ENCODE data around the gene MAP3K6. TPM values are rescaled to one million over a fixed set of nuclear protein-coding genes. Genes with fewer than 3 reads are reported as not detected.

The MAP3K6 gene
- total RNA-seq, 4 donors from 2014 or later = 82.2 to 122 (median 101) TPM

DNA sequence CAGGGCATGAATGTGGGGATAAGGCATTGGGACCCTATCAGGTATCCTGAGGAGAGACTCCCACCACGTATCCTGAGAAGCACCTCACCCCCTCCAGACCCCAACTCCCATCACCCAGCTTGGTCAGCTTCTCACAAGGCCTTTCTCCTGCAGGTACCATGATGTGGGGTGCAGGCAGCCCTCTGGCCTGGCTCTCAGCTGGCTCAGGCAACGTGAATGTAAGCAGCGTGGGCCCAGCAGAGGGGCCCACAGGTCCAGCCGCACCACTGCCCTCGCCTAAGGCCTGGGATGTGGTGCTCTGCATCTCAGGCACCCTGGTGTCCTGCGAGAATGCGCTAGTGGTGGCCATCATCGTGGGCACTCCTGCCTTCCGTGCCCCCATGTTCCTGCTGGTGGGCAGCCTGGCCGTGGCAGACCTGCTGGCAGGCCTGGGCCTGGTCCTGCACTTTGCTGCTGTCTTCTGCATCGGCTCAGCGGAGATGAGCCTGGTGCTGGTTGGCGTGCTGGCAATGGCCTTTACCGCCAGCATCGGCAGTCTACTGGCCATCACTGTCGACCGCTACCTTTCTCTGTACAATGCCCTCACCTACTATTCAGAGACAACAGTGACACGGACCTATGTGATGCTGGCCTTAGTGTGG lies 27.0 kb upstream of the MAP3K6 start:
- DNase-seq (ENCODE audit: low spot score in 2 of 2) = no peak
- TF ChIP-seq POLR2A (IDR thresholded peaks at IDR 0.05) (no peak), EP300 (IDR thresholded peaks at IDR 0.05) (no peak)
- TF ChIP-seq, protein P1, sequence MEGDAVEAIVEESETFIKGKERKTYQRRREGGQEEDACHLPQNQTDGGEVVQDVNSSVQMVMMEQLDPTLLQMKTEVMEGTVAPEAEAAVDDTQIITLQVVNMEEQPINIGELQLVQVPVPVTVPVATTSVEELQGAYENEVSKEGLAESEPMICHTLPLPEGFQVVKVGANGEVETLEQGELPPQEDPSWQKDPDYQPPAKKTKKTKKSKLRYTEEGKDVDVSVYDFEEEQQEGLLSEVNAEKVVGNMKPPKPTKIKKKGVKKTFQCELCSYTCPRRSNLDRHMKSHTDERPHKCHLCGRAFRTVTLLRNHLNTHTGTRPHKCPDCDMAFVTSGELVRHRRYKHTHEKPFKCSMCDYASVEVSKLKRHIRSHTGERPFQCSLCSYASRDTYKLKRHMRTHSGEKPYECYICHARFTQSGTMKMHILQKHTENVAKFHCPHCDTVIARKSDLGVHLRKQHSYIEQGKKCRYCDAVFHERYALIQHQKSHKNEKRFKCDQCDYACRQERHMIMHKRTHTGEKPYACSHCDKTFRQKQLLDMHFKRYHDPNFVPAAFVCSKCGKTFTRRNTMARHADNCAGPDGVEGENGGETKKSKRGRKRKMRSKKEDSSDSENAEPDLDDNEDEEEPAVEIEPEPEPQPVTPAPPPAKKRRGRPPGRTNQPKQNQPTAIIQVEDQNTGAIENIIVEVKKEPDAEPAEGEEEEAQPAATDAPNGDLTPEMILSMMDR (IDR thresholded peaks at IDR 0.05) = no peak
- peaks cover 0 to 39% (median 16%) of the 10 kb centered on the region in 4 donors for H3K4me1 ChIP-seq

DNA sequence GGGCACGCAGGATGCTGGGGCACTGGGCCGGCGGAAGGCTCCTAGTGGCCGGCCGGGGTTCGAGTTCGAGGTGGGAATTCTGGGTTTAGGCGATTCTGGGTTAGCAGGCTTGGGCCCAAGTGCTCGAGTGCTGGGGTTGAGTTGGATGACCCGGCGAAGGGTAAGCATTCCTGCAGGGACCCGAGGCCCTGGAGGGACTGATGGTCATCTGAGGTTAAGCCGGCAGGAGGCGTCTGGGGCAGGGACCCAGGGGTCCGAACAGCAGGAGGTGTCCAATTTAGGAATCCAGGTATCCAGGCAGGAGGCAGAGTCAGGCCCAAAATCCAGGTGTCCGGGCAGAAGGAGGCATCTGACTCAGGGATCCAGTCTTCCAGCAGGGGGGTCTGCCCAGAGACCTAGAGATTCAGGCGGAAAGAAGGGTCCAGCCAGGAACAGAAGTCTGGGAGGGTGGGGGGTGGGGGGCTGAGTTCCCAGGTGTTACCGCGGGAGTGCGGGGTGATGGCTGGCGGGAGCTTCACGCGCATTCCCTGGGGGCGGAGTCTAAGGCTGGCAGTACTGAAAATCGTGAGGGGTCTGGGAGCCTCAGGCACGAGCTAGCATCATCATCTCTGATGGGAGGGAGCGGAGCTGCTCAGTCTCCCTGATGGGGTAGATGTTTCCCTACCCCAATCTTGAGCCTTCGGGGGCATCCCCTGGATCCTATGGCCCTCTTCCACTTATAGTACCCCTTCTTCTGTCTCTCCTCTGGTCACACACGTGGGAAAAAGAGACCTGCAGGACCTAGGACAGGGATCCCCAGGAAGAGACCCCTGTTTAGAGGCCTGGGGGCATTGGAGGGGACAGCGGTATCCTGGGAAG lies 26.2 kb upstream of the MAP3K6 start:
- no peaks in the 10 kb centered on the region for H3K27me3 ChIP-seq
- WGBS, 2 donors = 40 to 43% methylated on average over 22 to 26 of the region's 30 CpGs
- H3K9me3 ChIP-seq = no peaks in the 10 kb centered on the region
- DNase-seq (ENCODE audit: low spot score in 2 of 2) = no peak
- H3K4me1 ChIP-seq = peaks cover 0 to 36% (median 16%) of the 10 kb centered on the region in 4 donors
- peak overlapping the region; percentile 26 to 56 (median 37) for H3K4me3 ChIP-seq
- H3K27ac ChIP-seq = peak overlapping the region in 2 of 4 donors; percentile 46 to 63
- H3K36me3 ChIP-seq = no peaks in the 10 kb centered on the region
- TF ChIP-seq POLR2A (IDR thresholded peaks at IDR 0.05) (no peak), EP300 (IDR thresholded peaks at IDR 0.05) (no peak)
- TF ChIP-seq, protein P1 (IDR thresholded peaks at IDR 0.05) = no peak

More for the DNA sequence above, 27.0 kb upstream of the MAP3K6 start:
- 96 to 99% methylated on average over 10 to 11 of the region's 18 CpGs for WGBS, 2 donors
- no peak overlapping the region for H3K27ac ChIP-seq
- no peaks in the 10 kb centered on the region for H3K9me3 ChIP-seq
- no peak overlapping the region for H3K4me3 ChIP-seq
- H3K36me3 ChIP-seq = no peaks in the 10 kb centered on the region
- H3K27me3 ChIP-seq = no peaks in the 10 kb centered on the region

DNA sequence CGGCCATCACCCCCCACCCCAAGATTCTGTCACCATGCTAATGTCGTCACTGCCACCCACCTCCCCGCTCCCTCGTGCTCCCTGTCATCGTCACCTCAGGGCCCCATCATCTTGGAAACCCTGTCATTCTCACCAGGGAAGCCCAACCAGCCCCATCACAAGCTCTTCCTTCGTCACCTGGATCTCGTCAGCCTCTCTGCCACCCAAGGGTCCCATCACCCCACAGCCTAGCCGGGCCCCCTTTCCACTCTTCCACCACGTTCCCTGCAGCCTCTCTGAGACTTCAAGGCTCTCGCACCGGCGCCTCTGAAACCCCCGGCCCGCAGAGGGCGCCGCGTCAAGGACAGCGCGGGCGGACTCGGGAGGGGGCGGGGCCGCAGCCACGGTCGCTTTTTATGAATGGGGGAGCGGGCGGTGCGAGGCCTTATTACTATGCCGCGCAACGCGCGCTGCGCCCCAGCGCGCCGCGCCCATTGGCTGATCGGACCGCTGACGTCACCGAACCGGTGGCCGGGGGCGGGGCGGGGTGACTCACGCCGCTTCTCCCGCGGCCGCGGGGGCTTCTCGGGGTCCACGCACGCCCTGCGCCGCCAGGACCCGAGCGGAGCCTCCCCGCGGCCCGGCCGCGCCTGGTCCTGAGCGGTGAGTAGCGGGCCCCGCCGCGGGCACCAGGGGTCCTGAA lies 25.5 kb upstream of the MAP3K6 start, which contains the start of gene GPR3:
TSS of gene GPR3 (plus strand) at position 527 of the 682 bp plus-strand sequence. CDS start 1,177 bp downstream, outside the sequence.
- Histone ChIP-seq H3K9me3 (no peaks in the 10 kb centered on the region), H3K27me3 (no peaks in the 10 kb centered on the region), H3K4me1 (peaks cover 0 to 36% (median 16%) of the 10 kb centered on the region in 4 donors), H3K27ac (peak within 1 kb of the TSS in 2 of 4 donors; percentile 46 to 63), H3K36me3 (no peaks in the 10 kb centered on the region), H3K4me3 (peak within 1 kb of the TSS; percentile 26 to 56 (median 37))
- DNase-seq (ENCODE audit: low spot score in 2 of 2) = peak; percentile 82 to 86
- TF ChIP-seq, protein P1 (IDR thresholded peaks at IDR 0.05) = peak; percentile 40 to 76 (median 48)
- TF ChIP-seq EP300 (IDR thresholded peaks at IDR 0.05) (peak in 1 of 2 donors; percentile 16), POLR2A (IDR thresholded peaks at IDR 0.05) (peak in 1 of 2 donors; percentile 13)
- WGBS, 2 donors = 3 to 5% methylated on average over 19 to 40 of the region's 69 CpGs

DNA sequence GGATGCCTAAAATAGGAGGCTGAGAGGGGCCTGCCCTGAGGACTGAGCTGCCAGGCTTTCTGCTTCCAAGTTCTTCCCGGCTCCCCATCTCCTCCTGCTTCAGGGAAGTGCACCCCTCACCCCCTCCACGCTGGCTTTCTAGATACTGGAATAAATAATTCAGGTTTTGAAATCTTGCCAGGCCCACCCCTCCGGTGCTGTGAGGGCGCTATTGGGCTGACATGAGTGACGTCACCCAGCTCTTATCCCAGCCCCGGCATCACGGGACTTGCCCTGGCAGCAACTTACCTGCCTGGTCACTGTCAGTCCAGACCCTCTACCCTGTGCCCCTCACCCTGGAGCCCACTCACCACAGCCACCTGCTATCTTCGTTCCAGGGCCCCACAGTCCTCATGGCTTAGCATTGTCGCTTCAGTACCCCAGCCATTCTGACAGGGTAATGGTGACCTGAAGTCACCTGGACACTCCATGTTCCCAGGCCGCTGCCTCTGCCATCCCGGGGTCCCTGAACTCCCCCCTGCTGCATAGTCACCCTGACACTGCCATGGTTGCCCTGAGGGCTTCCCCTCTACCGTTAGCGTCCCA lies 24.8 kb upstream of the MAP3K6 start:
- H3K27ac ChIP-seq = peak overlapping the region in 1 of 4 donors; percentile 63
- TF ChIP-seq, protein P1 (IDR thresholded peaks at IDR 0.05) = no peak
- no peak for TF ChIP-seq EP300 (IDR thresholded peaks at IDR 0.05)
- no peak for TF ChIP-seq POLR2A (IDR thresholded peaks at IDR 0.05)
- DNase-seq (ENCODE audit: low spot score in 2 of 2) = peak in 1 of 2 donors; percentile 33
- 5 to 8% methylated on average over 13 of the region's 13 CpGs for WGBS, 2 donors
- no peaks in the 10 kb centered on the region for H3K9me3 ChIP-seq
- H3K36me3 ChIP-seq = no peaks in the 10 kb centered on the region
- H3K27me3 ChIP-seq = no peaks in the 10 kb centered on the region
- peaks cover 0 to 31% (median 16%) of the 10 kb centered on the region in 4 donors for H3K4me1 ChIP-seq
- peak overlapping the region; percentile 26 to 56 (median 37) for H3K4me3 ChIP-seq
